Panc1 (cell line): ENCODE results near the gene RNU2-63P. TPM values are rescaled to one million over a fixed set of nuclear protein-coding genes. Genes with fewer than 3 reads are reported as not detected.

Experiments used
- ATAC-seq: fragments of 200-7000 bp; cut with Tn5 transposase; 2 replicates; pipeline ENCODE4 v1.9.1; 2020; ENCODE audit warnings: mild to moderate bottlenecking, moderate library complexity
- BruUV-seq: library from RNA; stranded (reverse); fragments of 400-500 nt; replicated peaks from 2 replicates; lab custom pipeline; 2021; lab: Mats Ljungman, UMichigan
- CTCF ChIA-PET: fragments of 300-600 bp; sonication (Branson Sonifier 250); formaldehyde crosslinking; loops from one replicate; lab custom pipeline; 2022; ENCODE audit warnings: antibody characterized with exemption; lab: Charles Lee
- POLR2A ChIA-PET: fragments of 300-600 bp; sonication (Branson Sonifier 250); formaldehyde crosslinking; loops from one replicate; lab custom pipeline; 2022; ENCODE audit warnings: antibody characterized with exemption; lab: Charles Lee
- DNase-seq: peaks from one replicate; pipeline ENCODE4 v3.0.0-alpha.2; 2010; ENCODE audit warnings: low read depth, low spot score
- H3K27ac ChIP-seq: 2 replicates; pipeline ENCODE4 v1.5.1; 2011; ENCODE audit warnings: mild to moderate bottlenecking, low read length, inconsistent platforms
- H3K27me3 ChIP-seq: fragments of 200-500 bp; sonication (Bioruptor generic); 2 replicates; pipeline ENCODE4 v1.6.0; 2014; ENCODE audit warnings: low read length, inconsistent platforms; ENCODE audit not compliant: control insufficient read depth, insufficient read depth
- H3K36me3 ChIP-seq: fragments of 200-500 bp; sonication (Bioruptor generic); 2 replicates; pipeline ENCODE4 v1.5.1; 2014; ENCODE audit warnings: inconsistent platforms, mild to moderate bottlenecking, low read length, moderate library complexity; ENCODE audit not compliant: control insufficient read depth, insufficient read depth
- H3K4me1 ChIP-seq: 2 replicates; pipeline ENCODE4 v1.5.1; 2011; ENCODE audit warnings: inconsistent platforms, mild to moderate bottlenecking, low read length, moderate library complexity; ENCODE audit not compliant: control insufficient read depth, insufficient read depth
- H3K4me3 ChIP-seq, 2 experiments: 2 replicates each; pipeline ENCODE4 v1.5.1; 2011 to 2012; ENCODE audit warnings: low read depth in 2 of 2, low read length in 2 of 2, mild to moderate bottlenecking in 2 of 2, inconsistent platforms in 1 of 2, moderate library complexity in 1 of 2
- H3K9me3 ChIP-seq: fragments of 200-500 bp; sonication (Bioruptor generic); 2 replicates; pipeline ENCODE4 v1.5.1; 2014; ENCODE audit warnings: low read depth, mild to moderate bottlenecking, inconsistent platforms, low read length, moderate library complexity; ENCODE audit not compliant: control insufficient read depth, insufficient read depth
- POLR2AphosphoS5 ChIP-seq: IDR thresholded peaks from 2 replicates; pipeline ENCODE4 v1.6.1; 2012; ENCODE audit warnings: mild to moderate bottlenecking, low read depth, low read length, moderate library complexity
- SIN3A ChIP-seq: IDR thresholded peaks from 2 replicates; pipeline ENCODE4 v1.6.1; 2012; ENCODE audit warnings: low read depth, mild to moderate bottlenecking, low read length, moderate library complexity, borderline replicate concordance; ENCODE audit not compliant: insufficient read depth
- TCF7L2 ChIP-seq: IDR thresholded peaks from 2 replicates; pipeline ENCODE4 v1.6.1; 2011; ENCODE audit warnings: mild to moderate bottlenecking, low read depth, low read length, inconsistent platforms
- in situ Hi-C: cut with HindIII; loops from 2 replicates; pipeline ENCODE4 v1.10.0; 2016; ENCODE audit warnings: low sequenced_read_pairs, low pct_unique_long_range_greater_than_20kb
- intact Hi-C: fragments of 100-400 bp; cut with micrococcal nuclease; formaldehyde crosslinking; loops from one replicate; pipeline ENCODE4 v1.10.0; 2022; ENCODE audit not compliant: unreplicated experiment
- total RNA-seq: library from RNA; stranded (reverse); gene quantifications from one replicate; pipeline ENCODE4 v1.2.1, GENCODE V29; 2021; ENCODE audit not compliant: unreplicated experiment
- TF ChIP-seq, protein P1 (sequence below), 2 experiments: IDR thresholded peaks; 2 replicates each; pipeline ENCODE4 v1.6.1; 2011 to 2012; ENCODE audit warnings: low read depth in 2 of 2, control low read depth in 1 of 2, low read length in 1 of 2, mild to moderate bottlenecking in 1 of 2, moderate library complexity in 1 of 2; ENCODE audit not compliant: insufficient read depth in 1 of 2
- TF ChIP-seq, protein P2 (sequence below): fragments of 450-650 bp; IDR thresholded peaks from 2 replicates; pipeline ENCODE4 v1.5.1; 2017; ENCODE audit warnings: mild to moderate bottlenecking

The RNU2-63P gene
- total RNA-seq, 1 experiment from 2014 or later: 14.0 TPM

DNA sequence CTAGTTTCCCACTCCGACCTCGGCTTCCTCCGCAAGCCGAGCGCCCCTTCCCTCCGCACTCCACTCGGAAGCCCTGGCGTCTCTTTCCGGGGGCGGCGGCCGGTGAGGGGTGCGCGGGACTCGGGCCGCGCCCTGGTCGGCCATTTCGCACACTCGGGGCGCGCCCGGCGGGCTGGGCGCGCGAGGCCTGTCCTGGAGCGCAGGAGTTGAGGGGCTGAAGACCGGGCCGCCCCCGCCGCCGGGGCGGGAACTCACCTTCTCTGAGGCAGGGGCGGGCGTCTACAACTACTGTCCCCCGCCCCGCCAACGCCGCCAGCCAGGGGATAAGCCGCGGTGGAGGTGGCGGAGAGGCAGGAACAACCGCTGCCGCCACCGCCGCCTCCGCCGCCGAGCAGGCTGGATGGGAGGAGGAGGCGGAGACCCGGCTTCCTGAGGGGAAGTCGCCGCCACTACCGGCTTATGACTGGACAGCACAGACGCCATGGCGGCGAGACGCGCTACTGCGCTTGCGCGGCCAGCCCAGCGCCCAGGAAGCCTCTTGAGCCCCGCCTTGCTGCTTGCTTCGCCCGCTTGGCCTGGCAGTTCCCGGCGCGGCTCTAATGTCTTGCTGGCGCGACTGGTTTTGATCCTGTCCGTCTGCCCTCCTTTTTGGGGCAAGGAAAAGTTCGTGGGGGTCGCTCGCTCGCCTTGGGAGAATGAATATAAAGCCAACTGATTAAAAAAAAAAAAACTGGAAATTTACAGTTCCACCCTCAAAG, 39.2 kb upstream of the RNU2-63P start, which contains the start of gene KRCC1:
Gene KRCC1 (minus strand): TSS at position 413 of the 758 bp plus-strand sequence. CDS start 27,220 bp downstream, outside the sequence.
- POLR2A ChIA-PET: no interaction called here

DNA sequence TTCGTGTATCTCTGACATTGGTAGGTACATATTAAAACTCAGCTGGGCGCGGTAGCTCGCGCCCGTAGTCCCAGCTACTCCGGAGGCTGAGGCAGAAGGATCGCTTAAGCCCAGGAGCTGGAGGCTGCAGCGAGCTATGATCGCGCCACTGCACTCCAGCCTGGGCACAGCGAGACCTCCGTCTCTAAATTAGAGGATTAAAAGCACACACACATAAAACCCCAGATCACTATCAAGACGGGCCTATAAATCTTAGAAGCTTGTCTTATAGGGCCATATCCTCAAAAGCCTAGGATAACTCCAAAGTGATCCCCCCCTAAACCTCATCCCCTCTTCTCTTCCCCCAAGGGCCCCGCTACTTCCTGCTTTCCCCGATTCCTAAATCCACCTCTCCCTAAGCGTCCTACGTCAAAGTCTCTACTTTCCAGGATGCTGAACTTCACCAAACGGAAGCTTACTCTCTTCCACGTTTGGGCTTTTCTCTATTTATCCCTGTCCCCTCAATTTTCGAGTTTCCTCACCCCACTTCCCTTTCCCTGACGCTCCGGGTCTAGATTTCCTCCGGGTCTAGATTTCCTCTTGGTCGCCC, 38.5 kb upstream of the RNU2-63P start:
- in situ Hi-C loops (no loop called here), intact Hi-C loops (no loop called here)
- Histone ChIP-seq H3K9me3 (no peaks in the 10 kb centered on the region), H3K27ac (peak overlapping the region; percentile 98), H3K4me1 (peaks cover 15% of the 10 kb centered on the region; the same call in 1 of the 2 replicates), H3K4me3 (peak overlapping the region; percentile 81 to 94), H3K27me3 (no peaks in the 10 kb centered on the region), H3K36me3 (0 out of 2 replicates have a peak, but pooled peaks cover 2% of the 10 kb centered on the region)
- no TSS peak for BruUV-seq
- TF ChIP-seq TCF7L2 (no peak), POLR2AphosphoS5 (no peak), SIN3A (no peak; the same call in 1 of the 2 replicates)
- TF ChIP-seq, protein P1, sequence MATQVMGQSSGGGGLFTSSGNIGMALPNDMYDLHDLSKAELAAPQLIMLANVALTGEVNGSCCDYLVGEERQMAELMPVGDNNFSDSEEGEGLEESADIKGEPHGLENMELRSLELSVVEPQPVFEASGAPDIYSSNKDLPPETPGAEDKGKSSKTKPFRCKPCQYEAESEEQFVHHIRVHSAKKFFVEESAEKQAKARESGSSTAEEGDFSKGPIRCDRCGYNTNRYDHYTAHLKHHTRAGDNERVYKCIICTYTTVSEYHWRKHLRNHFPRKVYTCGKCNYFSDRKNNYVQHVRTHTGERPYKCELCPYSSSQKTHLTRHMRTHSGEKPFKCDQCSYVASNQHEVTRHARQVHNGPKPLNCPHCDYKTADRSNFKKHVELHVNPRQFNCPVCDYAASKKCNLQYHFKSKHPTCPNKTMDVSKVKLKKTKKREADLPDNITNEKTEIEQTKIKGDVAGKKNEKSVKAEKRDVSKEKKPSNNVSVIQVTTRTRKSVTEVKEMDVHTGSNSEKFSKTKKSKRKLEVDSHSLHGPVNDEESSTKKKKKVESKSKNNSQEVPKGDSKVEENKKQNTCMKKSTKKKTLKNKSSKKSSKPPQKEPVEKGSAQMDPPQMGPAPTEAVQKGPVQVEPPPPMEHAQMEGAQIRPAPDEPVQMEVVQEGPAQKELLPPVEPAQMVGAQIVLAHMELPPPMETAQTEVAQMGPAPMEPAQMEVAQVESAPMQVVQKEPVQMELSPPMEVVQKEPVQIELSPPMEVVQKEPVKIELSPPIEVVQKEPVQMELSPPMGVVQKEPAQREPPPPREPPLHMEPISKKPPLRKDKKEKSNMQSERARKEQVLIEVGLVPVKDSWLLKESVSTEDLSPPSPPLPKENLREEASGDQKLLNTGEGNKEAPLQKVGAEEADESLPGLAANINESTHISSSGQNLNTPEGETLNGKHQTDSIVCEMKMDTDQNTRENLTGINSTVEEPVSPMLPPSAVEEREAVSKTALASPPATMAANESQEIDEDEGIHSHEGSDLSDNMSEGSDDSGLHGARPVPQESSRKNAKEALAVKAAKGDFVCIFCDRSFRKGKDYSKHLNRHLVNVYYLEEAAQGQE (IDR thresholded peaks at IDR 0.05; ENCODE audit: insufficient read depth in 1 of 2, low read depth in 2 of 2, low read length in 1 of 2): no peak; a peak in 1 of 4 replicates
- TF ChIP-seq, protein P2, sequence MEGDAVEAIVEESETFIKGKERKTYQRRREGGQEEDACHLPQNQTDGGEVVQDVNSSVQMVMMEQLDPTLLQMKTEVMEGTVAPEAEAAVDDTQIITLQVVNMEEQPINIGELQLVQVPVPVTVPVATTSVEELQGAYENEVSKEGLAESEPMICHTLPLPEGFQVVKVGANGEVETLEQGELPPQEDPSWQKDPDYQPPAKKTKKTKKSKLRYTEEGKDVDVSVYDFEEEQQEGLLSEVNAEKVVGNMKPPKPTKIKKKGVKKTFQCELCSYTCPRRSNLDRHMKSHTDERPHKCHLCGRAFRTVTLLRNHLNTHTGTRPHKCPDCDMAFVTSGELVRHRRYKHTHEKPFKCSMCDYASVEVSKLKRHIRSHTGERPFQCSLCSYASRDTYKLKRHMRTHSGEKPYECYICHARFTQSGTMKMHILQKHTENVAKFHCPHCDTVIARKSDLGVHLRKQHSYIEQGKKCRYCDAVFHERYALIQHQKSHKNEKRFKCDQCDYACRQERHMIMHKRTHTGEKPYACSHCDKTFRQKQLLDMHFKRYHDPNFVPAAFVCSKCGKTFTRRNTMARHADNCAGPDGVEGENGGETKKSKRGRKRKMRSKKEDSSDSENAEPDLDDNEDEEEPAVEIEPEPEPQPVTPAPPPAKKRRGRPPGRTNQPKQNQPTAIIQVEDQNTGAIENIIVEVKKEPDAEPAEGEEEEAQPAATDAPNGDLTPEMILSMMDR: no peak
- ATAC-seq: 0 out of 2 replicates have a peak, but pooled peaks have one; percentile 8
- CTCF ChIA-PET: interaction anchor here (0.7 kb wide), 1 partner anchor 142 kb away, joined by 8 read pairs; no protein-coding TSS in a partner anchor
- POLR2A ChIA-PET: interaction anchor here (1.0 kb wide), 1 partner anchor 38 kb away, joined by 5 read pairs; the partner anchor contains the start of gene RNU2-63P
- no peak for DNase-seq

More for the DNA sequence above, 39.2 kb upstream of the RNU2-63P start, which contains the start of gene KRCC1:
- TF ChIP-seq TCF7L2 (peak; percentile 19; the same call in 1 of the 2 replicates), SIN3A (no peak), POLR2AphosphoS5 (peak; percentile 83)
- TF ChIP-seq, protein P1 (IDR thresholded peaks at IDR 0.05; ENCODE audit: insufficient read depth in 1 of 2, low read depth in 2 of 2, low read length in 1 of 2): peak in 1 of 2 experiments; percentile 27; a peak in 1 of 4 replicates
- no peaks in the 10 kb centered on the region for H3K9me3 ChIP-seq
- in situ Hi-C loops: no loop called here
- no peaks in the 10 kb centered on the region for H3K27me3 ChIP-seq
- DNase-seq: no peak
- intact Hi-C loops: no loop called here
- 0 out of 2 replicates have a peak, but pooled peaks cover 2% of the 10 kb centered on the region for H3K36me3 ChIP-seq
- CTCF ChIA-PET: interaction anchor here (0.7 kb wide), 1 partner anchor 142 kb away, joined by 8 read pairs; no protein-coding TSS in a partner anchor
- BruUV-seq: no TSS peak
- peak within 1 kb of the TSS; percentile 98 for H3K27ac ChIP-seq
- peaks cover 15% of the 10 kb centered on the region; the same call in 1 of the 2 replicates for H3K4me1 ChIP-seq
- H3K4me3 ChIP-seq: peak within 1 kb of the TSS; percentile 81 to 94
- ATAC-seq: peak; percentile 98
